HG02798 (cell line): ENCODE data around the gene ZIC2.

ENCODE experiments used
- ATAC-seq: cut with Tn5 transposase; IDR thresholded peaks from one replicate; pipeline ENCODE4 v1.9.1; 2021; ENCODE audit warnings: mild to moderate bottlenecking; ENCODE audit not compliant: unreplicated experiment, poor library complexity

ZIC2 gene

DNA sequence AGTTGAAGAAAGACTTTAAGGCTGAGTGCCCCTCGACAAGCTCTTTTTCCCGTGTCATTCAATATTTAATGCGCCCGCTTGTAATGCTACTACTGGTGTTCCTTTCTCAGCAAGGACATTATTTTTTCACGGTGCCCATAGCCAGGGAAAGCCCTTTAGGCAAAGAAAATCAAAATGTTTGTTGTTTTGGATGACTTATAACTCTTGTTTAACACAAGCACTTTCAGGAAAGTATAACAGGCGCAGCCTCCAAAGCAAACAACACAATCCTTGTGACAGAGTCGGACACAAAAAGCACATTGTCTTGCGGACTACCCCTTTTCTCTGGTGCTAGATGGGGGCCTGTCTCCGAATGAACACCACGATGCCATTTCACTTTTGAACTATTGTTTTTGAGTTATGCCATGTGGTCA, 22.5 kb upstream of the ZIC2 start:
- ATAC-seq: no peak

GRCh38 chr13:99959540-99960230, 21.9 kb upstream of the ZIC2 start:
- ATAC-seq: no peak

DNA sequence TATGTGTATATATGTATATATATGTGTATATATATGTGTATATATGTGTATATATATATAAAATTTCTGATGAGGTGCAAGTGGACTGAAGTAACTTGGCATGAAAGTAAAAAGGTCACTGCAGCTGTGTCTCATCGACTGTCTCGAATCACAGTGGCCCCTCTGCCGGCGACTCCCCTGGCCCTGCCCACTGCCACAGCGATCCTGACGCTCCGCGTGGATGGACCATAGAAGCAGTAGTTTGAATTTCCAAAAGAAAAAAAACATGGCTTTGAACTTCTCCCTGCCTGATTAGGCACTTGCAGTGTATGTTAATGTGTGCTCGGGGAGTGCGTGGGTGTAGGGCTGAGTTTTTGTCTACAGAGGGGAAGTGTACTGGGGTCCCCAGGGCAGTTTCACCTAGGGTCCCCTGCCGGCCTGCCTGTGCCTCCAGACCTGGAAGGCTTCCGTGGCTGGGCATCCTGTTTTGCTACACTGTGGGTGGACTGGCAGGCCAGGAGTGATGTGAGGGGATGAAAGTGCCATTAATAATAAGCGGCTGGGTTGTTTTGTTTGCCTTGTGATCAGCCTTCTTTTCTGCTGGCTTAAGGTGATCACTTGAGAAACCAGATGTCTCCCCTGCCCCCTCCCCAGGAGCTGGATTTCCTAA, 20.8 kb upstream of the ZIC2 start:
- ATAC-seq: no peak

DNA sequence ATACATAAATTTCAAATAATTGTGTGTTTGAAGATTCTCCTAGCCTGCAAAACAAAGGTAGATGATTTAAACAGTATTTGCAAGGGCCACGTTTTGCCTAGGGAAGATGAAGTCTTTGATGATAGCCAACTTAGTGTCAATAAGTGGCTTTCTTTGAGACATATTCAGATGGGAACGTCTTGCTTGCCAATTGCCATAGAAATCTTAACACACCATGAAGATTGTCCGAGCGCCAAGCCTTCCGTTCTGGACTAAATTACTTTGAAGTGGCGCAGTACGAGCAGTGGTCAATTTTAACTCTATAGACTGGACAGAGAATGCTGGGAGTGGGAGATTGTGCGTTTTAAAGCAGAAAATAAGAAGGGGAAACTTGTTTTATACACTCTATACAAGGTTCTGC, 19.9 kb upstream of the ZIC2 start:
- no peak for ATAC-seq

- ATAC-seq: no peak
Observed at GRCh38 chr13:99962242-99962641, 19.3 kb upstream of the ZIC2 start.

GRCh38 chr13:99963816-99964339, 17.7 kb upstream of the ZIC2 start:
- no peak for ATAC-seq

DNA sequence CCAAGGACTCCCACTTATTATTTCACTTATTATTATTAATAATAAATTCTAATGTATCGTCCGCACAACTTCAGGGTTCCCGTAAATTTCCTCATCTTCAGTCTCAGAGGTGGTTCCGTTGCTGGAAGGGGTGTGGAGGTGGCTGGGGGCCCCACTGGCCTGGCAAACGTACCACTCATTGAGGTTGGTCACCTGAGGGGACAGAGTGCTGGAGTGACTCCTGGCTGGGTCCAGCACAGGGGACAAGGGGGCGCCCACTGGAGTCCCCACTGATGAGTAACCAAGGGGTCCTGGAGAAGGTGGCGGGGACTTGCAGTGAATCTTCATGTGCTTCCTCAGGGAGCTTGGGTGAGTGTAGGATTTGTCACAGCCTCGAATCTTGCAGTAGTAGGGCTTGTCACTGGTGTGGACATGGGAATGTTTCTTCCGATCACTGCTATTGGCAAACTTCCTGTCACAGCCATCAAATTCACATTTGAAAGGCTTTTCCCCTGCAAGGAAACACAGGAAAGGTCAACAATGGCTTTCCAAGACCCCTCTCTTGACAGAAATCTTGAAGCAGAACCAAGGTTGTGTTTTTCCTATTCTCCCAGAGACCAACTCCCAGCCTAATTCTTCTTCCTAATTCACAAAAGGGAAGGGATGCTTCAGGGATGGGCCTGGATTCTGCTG, 16.1 kb upstream of the ZIC2 start:
- no peak for ATAC-seq

- no peak for ATAC-seq
Observed at GRCh38 chr13:99966064-99966805, 15.3 kb upstream of the ZIC2 start.

- ATAC-seq: no peak
Observed at GRCh38 chr13:99967498-99967868, 14.1 kb upstream of the ZIC2 start.

GRCh38 chr13:99967869-99968520, 13.6 kb upstream of the ZIC2 start:
- no peak for ATAC-seq

DNA sequence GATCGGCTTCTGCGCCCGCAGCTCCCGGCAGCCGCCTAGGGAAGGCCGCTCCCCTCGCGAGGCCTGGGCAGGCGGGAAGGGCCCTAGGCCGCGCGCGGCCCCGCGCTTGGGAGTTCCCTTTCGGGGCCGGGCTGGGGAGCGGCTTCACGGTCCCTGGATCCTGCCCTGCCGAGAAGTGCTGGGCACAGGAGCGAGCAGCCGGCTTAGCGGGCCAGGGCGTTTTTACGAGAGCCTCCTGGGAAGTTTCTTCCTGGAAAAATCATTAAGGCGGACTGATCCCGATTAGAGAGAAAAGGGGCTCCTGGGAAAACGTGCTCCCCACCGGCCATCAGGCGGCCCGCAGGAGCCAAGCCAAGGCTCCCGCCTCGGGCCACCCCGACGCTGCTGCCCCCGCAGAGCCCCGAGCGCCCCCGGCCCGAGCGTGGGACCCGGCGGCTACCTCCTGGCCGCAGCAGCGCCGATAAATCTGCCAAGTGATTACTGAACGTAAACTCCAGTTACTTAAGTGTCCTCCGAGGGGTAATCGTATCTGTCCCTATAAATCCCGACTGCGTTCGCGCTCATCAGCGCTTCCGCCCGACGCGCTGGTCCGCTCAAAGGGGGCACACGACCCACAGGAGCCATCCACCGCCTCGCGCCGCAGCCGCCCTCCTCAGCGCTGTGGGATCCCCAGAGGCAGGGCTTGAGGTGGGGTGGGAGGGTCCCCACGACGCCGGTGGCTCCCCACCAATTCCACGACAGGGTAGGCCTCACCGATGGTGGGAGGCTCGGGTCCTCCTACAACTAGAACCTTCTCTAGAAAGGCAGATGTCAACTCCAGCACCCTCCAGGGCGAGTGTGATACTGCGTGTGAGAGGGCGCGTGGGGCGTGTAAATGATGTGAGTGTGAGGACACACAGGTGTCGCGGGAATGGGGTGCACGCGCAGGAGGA, 12.8 kb upstream of the ZIC2 start:
- ATAC-seq: no peak

DNA sequence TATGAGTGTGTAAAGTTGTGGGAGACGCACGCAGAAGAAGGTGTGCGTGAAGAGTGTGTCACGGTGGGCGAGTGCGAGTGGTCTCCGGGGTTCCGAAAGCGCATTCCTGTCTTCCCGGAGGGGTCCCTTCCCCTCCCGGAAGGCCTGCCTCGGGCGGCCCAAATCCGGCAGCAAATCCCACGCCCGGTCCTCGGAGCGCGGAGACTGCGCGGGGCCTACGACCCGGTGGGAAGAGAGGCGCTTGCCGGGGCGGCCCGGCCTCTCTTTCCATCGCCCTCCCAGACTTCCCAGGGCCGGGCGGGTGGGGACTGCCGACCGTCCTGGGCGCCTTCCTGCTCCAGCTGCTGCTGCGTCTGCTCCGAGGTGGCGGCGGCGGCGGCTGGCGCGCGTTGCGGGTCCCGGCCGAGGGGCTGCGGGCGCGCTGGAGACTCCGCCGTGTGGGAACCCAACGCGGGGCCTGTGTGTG, 12.1 kb upstream of the ZIC2 start:
- no peak for ATAC-seq

DNA sequence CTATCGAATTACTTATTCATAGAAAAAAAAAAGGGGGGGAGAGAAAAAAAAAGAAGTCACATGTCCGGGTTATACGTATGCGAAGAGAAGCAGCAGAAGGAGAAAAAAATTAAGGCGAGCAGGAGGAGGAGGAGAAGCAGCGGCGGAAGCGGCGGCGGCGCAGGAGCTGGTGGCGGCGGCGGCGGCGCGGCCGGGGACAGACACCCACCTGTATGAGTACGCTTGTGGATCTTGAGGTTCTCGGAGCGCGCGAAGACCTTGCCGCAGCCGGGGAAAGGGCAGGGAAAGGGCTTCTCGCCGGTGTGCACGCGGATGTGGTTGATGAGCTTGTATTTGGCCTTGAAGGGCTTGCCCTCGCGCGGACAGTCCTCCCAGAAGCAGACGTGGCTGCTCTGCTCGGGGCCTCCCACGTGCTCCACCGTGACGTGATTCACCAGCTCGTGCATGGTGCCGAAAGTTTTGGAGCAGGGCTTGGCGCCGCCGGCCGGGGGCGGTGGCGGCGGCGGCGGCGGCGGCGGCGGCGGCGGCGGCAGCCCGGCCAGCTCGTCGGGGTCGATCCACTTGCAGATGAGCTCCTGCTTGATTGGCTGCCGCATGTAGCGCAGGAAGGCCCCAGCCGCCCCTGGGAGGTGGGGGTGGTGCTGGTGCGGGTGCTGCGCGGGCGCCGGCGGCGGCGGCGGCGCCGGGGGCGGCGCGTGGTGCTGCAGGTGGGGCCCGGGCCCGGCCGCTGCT, 11.5 kb upstream of the ZIC2 start:
- no peak for ATAC-seq

GRCh38 chr13:99970651-99971575, 10.7 kb upstream of the ZIC2 start:
- no peak for ATAC-seq

DNA sequence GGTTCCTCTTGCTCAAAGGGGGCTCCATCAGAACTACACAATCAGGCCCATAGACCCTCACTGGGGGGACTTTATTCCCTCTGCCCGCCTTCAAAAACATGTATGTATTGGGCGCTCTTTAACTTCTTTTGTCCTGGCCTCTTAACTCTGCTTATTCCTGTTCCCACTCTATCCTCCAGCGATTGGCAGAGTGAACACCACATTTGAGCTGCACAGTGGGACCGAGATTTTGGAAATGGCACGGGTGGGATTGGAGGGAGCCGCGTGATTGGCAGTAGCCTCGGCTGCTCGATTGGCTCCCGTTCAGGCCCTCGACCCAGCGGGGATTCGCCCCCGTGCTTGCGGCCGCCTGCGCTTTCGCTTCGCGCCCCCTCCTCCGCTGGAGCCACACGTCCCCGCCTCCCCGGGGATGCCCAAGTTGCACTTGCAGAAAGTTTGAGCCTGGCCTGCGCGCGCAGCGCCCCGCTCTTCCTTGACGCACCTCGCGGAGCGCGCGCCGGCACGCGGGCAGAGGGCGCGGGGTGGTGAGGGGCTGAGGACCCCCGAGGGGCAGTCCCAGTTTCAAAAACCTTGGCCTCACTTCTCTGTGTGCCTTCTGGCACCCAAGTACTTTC, 9.9 kb upstream of the ZIC2 start, which contains the start of gene ZIC5:
Gene ZIC5 (minus strand): TSS at position 192 of the 614 bp plus-strand sequence. CDS start 164 bp downstream, at position 28.
- ATAC-seq: no peak

DNA sequence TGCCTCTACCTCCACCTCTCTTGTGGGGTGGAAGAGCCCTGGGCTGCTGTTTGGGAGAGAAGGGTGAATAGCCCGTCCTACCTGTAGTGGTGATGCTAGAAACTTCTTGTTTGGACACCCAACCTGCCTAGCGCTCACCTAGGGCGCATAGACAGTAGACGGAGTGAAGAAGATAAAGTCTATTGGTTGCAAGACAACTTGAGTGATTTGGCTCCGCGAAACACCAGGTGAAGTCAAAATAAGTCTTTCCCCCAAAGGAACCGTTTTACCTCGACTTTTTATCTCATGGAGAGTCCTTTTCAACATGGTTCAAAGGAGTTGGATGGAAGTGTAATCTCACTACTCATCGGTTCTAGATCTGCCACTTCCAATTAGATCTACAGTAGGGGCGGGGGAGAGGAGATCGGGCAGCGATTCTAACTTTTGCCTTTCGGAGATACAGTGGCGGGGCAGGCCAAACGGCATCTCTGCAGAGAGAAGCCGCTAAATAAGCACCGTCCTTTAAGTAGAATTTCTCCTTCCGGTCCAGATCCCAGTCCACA, 9.3 kb upstream of the ZIC2 start:
- no peak for ATAC-seq
